Inferior parietal cortex (tissue), 1 donor: ENCODE measurements around the gene PDZD2.
A peak's percentile ranks its signal among the peaks of the same experiment; 100 is the strongest.
"Not testable (repeated sequence)": the region's sequence is repeated elsewhere in the genome, so short reads cannot be mapped to it uniquely, and the experiment has no call there.

Experiments
- DNase-seq: peaks from one replicate; pipeline ENCODE4 v3.0.0-alpha.2; 2016; ENCODE audit errors: extremely low spot score

Gene PDZD2

GRCh38 chr5:31733371-31733770 is 94.4 kb downstream of the PDZD2 start:
- DNase-seq: peak; percentile 90

GRCh38 chr5:31736127-31736526 is 97.2 kb downstream of the PDZD2 start:
- no peak for DNase-seq

- DNase-seq: no peak
Observed at GRCh38 chr5:31738199-31738598, 99.3 kb downstream of the PDZD2 start.

- DNase-seq: peak; percentile 57
Observed at GRCh38 chr5:31741496-31741895, 102.6 kb downstream of the PDZD2 start.

- no peak for DNase-seq
Observed at GRCh38 chr5:31743678-31744077, 104.7 kb downstream of the PDZD2 start.

GRCh38 chr5:31748458-31749172 is 109.7 kb downstream of the PDZD2 start:
- no peak for DNase-seq

- no peak for DNase-seq
Observed at GRCh38 chr5:31750215-31750614, 111.3 kb downstream of the PDZD2 start.

- no peak for DNase-seq
Observed at GRCh38 chr5:31751610-31752009, 112.7 kb downstream of the PDZD2 start.

GRCh38 chr5:31753700-31754357 is 114.9 kb downstream of the PDZD2 start:
- DNase-seq: no peak

- no peak for DNase-seq
Observed at GRCh38 chr5:31754358-31754704, 115.4 kb downstream of the PDZD2 start.

GRCh38 chr5:31754741-31755675 is 116.1 kb downstream of the PDZD2 start:
- DNase-seq: no peak

- no peak for DNase-seq
Observed at GRCh38 chr5:31755676-31756230, 116.8 kb downstream of the PDZD2 start.

GRCh38 chr5:31757806-31758205 is 118.9 kb downstream of the PDZD2 start:
- no peak for DNase-seq

GRCh38 chr5:31758803-31759425 is 120.0 kb downstream of the PDZD2 start:
- DNase-seq: no peak

GRCh38 chr5:31759925-31760324 is 121.0 kb downstream of the PDZD2 start:
- no peak for DNase-seq

GRCh38 chr5:31761877-31762276 is 122.9 kb downstream of the PDZD2 start:
- DNase-seq: no peak

- no peak for DNase-seq
Observed at GRCh38 chr5:31763424-31763823, 124.5 kb downstream of the PDZD2 start.

GRCh38 chr5:31764687-31765086 is 125.8 kb downstream of the PDZD2 start:
- DNase-seq: not testable (repeated sequence)

- DNase-seq: no peak
Observed at GRCh38 chr5:31767335-31768031, 128.6 kb downstream of the PDZD2 start.

GRCh38 chr5:31768046-31768445 is 129.1 kb downstream of the PDZD2 start:
- no peak for DNase-seq

- no peak for DNase-seq
Observed at GRCh38 chr5:31768784-31769183, 129.9 kb downstream of the PDZD2 start.
